Measurements from ENCODE around the gene ST6GAL1. TPM values are rescaled to one million over a fixed set of nuclear protein-coding genes. Genes with fewer than 3 reads are reported as not detected.

The ST6GAL1 gene
- total RNA-seq, 1 experiment from 2014 or later, result 5.6 TPM

DNA sequence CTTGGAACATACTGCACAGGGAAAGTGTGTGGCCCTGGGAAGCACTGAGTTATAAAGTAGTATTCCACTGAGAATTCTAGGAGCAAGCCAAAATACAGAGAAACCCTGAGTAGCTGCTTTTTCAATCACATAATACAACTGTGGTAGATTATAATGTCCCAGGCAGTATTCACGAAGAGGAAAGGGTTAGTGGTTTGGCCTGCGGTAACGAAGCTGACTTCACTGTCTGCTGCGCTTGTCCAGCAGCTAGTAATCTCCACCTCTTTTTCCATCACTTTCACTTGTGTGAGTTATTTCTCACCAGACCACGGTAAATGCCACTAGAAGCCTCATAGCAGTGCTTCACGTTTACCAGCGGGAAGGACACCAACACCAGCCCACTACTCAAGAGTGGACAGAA is 174.6 kb downstream of the ST6GAL1 start:
- Histone ChIP-seq H3K9me3 (no peaks in the 10 kb centered on the region), H3K27me3 (no peaks in the 10 kb centered on the region), H3K36me3 (no peaks in the 10 kb centered on the region), H3K4me3 (no peak overlapping the region)
- DNase-seq, result no peak

DNA sequence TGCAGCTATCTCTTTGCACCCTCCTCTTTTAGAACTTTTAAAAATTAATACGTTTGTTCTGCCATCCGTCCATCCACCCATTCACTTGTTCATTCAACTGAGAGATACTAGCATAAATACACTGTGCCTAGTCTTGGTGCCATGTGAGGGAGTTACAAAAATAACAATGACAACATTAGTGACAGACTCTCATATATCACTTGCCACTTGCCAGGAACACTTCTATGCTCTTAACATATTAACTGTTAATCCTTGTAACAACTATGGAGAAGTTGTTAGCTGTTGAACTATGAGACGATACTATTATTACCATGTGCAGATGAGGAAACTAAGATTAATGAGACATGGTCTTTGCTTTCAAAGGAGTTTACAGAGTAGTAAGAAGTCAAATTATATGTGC is 175.4 kb downstream of the ST6GAL1 start:
- Histone ChIP-seq H3K27me3 (no peaks in the 10 kb centered on the region), H3K9me3 (no peaks in the 10 kb centered on the region), H3K36me3 (no peaks in the 10 kb centered on the region), H3K4me3 (no peak overlapping the region)
- no peak for DNase-seq

DNA sequence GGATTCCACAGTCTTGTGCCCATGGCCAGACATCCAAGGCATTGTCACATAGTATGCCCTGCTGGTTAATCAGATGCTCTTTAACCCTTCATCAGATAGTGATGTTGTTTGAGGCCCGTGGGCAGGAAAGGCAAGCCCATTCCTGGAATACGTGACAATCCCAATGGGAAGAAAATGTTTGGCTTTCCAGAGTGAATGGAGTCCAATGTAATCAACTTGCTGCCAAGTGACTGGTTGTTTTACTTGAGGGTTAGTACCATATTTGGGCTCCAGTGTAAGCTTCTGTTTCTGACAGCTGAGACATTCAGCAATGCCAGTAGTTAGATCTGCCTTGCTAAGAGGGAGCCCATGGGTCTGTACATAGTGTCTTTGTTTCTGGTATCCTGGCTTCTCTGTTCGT is 177.7 kb downstream of the ST6GAL1 start:
- Histone ChIP-seq H3K4me3 (no peak overlapping the region), H3K9me3 (no peaks in the 10 kb centered on the region), H3K27me3 (no peaks in the 10 kb centered on the region), H3K36me3 (no peaks in the 10 kb centered on the region)
- no peak for DNase-seq

DNA sequence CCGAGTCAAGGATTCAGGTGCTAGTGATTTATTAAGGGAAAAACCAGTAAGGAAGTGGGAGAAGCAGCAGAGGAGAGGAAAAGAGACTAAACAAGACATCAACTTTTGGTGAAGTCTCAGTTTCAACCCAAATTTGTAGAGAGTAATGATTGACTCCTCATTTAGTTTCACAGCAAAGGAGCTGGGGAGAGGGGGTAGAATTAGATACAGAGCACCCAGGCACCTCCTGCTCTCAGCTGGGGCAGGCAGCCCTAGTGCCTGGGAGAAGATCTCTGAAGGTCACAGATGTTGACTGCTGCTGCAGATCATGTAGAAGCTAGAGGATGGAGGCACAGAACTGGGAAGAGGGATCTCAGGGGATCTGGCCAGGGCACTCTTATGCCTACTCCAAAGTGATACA is 179.8 kb downstream of the ST6GAL1 start:
- H3K9me3 ChIP-seq, result no peaks in the 10 kb centered on the region
- H3K36me3 ChIP-seq, result no peaks in the 10 kb centered on the region
- H3K4me3 ChIP-seq, result no peak overlapping the region
- no peak for DNase-seq
- no peaks in the 10 kb centered on the region for H3K27me3 ChIP-seq

DNA sequence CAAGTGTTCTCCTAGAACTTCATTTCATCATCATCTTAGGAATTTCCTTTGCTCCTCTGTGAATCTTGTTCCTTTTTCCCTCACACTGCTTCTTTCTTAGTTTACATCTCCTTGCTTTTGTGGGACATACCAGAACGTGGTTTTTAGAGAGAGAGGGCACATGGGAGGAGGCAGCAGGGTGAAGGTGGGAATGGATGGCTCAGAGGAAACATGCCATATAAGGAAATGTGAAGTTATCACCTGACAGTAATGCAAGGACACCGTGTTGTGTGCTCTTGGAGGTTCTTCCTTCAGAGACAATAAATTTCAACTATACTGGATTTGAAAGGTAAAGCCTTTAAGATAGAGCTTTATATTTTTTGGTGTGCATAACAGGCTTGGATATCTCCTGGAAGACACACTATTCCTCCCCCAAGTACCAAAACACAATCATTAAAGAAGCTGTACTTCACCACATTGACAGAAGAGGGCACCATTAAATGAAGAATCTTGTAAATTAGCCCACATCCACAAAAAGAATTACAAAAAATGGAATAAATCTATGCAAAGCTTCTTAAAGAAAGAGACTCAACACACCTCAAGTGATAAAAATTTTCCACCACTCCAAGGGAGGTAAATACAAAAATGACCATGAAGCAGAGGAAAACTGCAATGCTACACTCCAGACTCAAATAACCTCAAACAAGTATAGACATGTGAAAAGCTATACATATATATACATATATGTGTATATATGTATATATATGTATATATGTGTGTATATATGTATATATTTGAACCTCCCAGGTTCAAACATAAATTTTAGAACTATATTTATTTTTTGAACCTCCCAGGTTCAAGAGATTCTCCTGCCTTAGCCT is 182.8 kb downstream of the ST6GAL1 start:
- no peaks in the 10 kb centered on the region for H3K27me3 ChIP-seq
- H3K4me3 ChIP-seq, result no peak overlapping the region
- H3K9me3 ChIP-seq, result no peaks in the 10 kb centered on the region
- DNase-seq, result no peak
- no peaks in the 10 kb centered on the region for H3K36me3 ChIP-seq

DNA sequence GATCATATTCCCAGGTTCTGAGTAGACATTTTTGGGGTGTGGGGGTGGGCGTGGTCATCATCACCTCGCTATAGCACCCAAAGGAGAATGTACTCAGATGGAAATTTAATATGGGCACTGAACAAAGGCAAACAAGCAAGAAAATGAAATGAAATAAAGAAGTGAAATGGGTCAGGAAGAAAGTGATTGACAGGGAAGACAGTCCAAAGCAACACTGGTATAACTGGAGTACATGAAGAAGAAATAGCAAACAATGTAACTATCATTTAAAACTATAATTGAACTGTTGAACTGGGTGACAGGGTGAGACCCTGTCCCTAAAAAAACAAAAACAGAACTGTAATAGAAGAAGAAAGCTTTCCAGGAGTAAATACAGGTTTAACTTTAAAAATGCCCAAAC is 184.2 kb downstream of the ST6GAL1 start:
- no peaks in the 10 kb centered on the region for H3K9me3 ChIP-seq
- no peaks in the 10 kb centered on the region for H3K36me3 ChIP-seq
- DNase-seq, result no peak

DNA sequence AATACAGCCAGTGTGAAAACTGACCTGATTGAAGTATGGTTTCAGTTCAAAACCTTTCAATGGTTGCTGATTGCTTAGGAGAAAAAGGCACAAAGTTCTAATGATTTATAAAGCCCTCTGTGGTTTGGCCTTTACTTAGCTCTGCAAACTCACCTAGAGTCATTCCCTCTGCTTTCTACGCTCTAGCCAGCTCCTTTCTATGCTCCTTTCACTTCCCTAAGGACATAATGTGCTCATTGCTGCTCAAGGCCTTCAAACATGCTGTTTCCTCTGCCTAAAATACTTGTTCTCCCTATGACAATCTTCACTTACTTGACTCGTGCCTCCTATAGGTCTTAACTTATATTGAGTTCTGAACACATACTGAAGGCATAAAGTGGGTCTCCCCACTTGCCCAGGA is 190.0 kb downstream of the ST6GAL1 start:
- Histone ChIP-seq H3K9me3 (no peaks in the 10 kb centered on the region), H3K4me3 (no peak overlapping the region), H3K27me3 (no peaks in the 10 kb centered on the region), H3K36me3 (peaks cover 3% of the 10 kb centered on the region)
- no peak for DNase-seq

More for the DNA sequence above, 184.2 kb downstream of the ST6GAL1 start:
- Histone ChIP-seq H3K4me3 (no peak overlapping the region), H3K27me3 (no peaks in the 10 kb centered on the region)

DNA sequence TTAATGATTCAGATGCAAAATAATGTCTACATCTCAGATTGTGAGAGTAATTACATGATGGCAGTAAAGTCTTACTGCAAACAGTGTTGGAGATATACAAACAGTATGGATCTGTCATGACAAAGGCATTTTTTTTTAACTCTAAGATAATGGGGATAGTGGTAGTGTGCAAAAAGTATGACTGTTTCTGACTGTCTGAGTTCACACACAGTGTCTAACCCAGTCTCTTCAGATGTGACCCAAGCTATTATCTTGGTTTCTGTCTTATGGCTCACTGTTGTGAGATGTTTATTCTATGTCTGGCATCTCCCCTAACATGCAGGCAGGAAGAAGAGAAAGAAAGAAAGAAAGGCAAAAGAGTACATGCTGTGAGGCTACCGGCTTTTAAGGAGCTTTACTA is 191.9 kb downstream of the ST6GAL1 start:
- DNase-seq, result no peak
- no peaks in the 10 kb centered on the region for H3K27me3 ChIP-seq
- H3K36me3 ChIP-seq, result peaks cover 11% of the 10 kb centered on the region
- no peak overlapping the region for H3K4me3 ChIP-seq
- H3K9me3 ChIP-seq, result peaks cover 5% of the 10 kb centered on the region

DNA sequence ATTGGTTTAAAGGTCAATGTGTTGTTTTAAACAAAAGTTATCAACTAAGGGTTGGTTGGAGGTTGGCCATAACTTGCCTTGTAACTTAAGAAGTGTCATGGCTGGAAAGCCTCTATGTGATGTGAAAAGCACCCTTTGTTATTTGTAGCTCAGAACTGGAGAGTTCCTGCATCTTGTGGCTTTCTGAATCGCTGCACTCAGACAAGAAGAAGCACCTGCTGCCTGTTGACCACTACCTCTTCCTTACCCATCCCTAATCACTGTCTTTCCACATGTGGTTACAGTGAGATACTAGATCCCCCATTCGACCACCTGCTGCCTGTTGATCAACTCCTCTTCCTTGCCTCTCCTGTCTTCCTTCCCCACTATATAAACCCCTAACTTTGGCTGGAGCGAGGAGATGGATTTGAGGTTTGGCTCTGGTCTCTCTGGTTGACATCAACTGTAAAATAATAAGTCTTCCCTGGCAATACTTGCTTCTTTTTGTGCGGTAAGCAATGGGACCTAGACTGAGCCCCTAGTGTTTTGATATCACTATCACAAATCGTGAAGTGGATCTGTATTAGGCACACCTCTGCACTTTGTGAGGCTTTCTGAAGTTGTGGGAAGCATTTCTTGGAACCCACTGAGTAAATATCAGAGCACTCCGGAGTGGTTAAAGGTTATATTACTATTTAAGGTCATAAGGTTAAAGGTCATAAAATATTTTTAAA is 195.1 kb downstream of the ST6GAL1 start:
- H3K36me3 ChIP-seq, result peaks cover 15% of the 10 kb centered on the region
- DNase-seq, result no peak
- H3K9me3 ChIP-seq, result peaks cover 8% of the 10 kb centered on the region
- no peaks in the 10 kb centered on the region for H3K27me3 ChIP-seq
- no peak overlapping the region for H3K4me3 ChIP-seq

Other genes starting within 250 kb of the ST6GAL1 start
- gene KNG1, start 213.2 kb upstream of the ST6GAL1 start, total RNA-seq (2014; rRNA removed; shearing (Covaris generic); ENCODE audit: low replicate concordance), result not detected in 2 replicates
- 340 and 530 TPM in 2 replicates for gene EIF4A2, start 146.9 kb upstream of the ST6GAL1 start, total RNA-seq (2014; rRNA removed; shearing (Covaris generic); ENCODE audit: low replicate concordance)
- 51.6 and 65.3 TPM in 2 replicates for gene RFC4, start 124.0 kb upstream of the ST6GAL1 start, total RNA-seq (2014; rRNA removed; shearing (Covaris generic); ENCODE audit: low replicate concordance)
- not detected in 2 replicates for gene ADIPOQ, start 87.8 kb upstream of the ST6GAL1 start, total RNA-seq (2014; rRNA removed; shearing (Covaris generic); ENCODE audit: low replicate concordance)
- 145 and 309 TPM in 2 replicates for gene RPL39L, start 209.0 kb downstream of the ST6GAL1 start, total RNA-seq (2014; rRNA removed; shearing (Covaris generic); ENCODE audit: low replicate concordance)